ENCODE results near the gene NECAP2. TPM values are rescaled to one million over a fixed set of nuclear protein-coding genes. Genes with fewer than 3 reads are reported as not detected.
"Not testable (repeated sequence)": the region's sequence is repeated elsewhere in the genome, so short reads cannot be mapped to it uniquely, and the experiment has no call there.

NECAP2 gene
- total RNA-seq, 1 donor from 2014 or later, result 135 TPM

- no peaks in the 10 kb centered on the region for H3K27me3 ChIP-seq (ENCODE audit: control insufficient read depth, insufficient read depth, low read length)
- peak; percentile 29 for DNase-seq (ENCODE audit: low read depth)
- H3K36me3 ChIP-seq (ENCODE audit: control insufficient read depth, insufficient read depth, low read length), result no peaks in the 10 kb centered on the region
- H3K4me3 ChIP-seq (ENCODE audit: low read depth, low read length), result peak overlapping the region; percentile 81
- TF ChIP-seq CTCF (IDR thresholded peaks at IDR 0.05; ENCODE audit: insufficient read depth, low read length, poor library complexity, severe bottlenecking), result no peak
Observed at GRCh38 chr1:16498573-16499413, 58.3 kb downstream of the NECAP2 start.

GRCh38 chr1:16500466-16500865 is 59.9 kb downstream of the NECAP2 start:
- not testable (repeated sequence) for H3K4me3 ChIP-seq (ENCODE audit: low read depth, low read length); H3K36me3 ChIP-seq (ENCODE audit: control insufficient read depth, insufficient read depth, low read length); H3K27me3 ChIP-seq (ENCODE audit: control insufficient read depth, insufficient read depth, low read length); DNase-seq (ENCODE audit: low read depth)

GRCh38 chr1:16500975-16501374 is 60.5 kb downstream of the NECAP2 start:
- not testable (repeated sequence) for H3K27me3 ChIP-seq (ENCODE audit: control insufficient read depth, insufficient read depth, low read length); DNase-seq (ENCODE audit: low read depth); H3K4me3 ChIP-seq (ENCODE audit: low read depth, low read length); H3K36me3 ChIP-seq (ENCODE audit: control insufficient read depth, insufficient read depth, low read length)

- not testable (repeated sequence) for H3K27me3 ChIP-seq (ENCODE audit: control insufficient read depth, insufficient read depth, low read length); H3K4me3 ChIP-seq (ENCODE audit: low read depth, low read length); H3K36me3 ChIP-seq (ENCODE audit: control insufficient read depth, insufficient read depth, low read length); DNase-seq (ENCODE audit: low read depth)
Observed at GRCh38 chr1:16501446-16501845, 60.9 kb downstream of the NECAP2 start.

GRCh38 chr1:16503494-16503893 is 63.0 kb downstream of the NECAP2 start:
- DNase-seq (ENCODE audit: low read depth), result no peak
- TF ChIP-seq CTCF (IDR thresholded peaks at IDR 0.05; ENCODE audit: insufficient read depth, low read length, poor library complexity, severe bottlenecking), result no peak
- H3K36me3 ChIP-seq (ENCODE audit: control insufficient read depth, insufficient read depth, low read length), result no peaks in the 10 kb centered on the region
- no peak overlapping the region for H3K4me3 ChIP-seq (ENCODE audit: low read depth, low read length)
- no peaks in the 10 kb centered on the region for H3K27me3 ChIP-seq (ENCODE audit: control insufficient read depth, insufficient read depth, low read length)

GRCh38 chr1:16505870-16506269 is 65.3 kb downstream of the NECAP2 start:
- not testable (repeated sequence) for H3K27me3 ChIP-seq (ENCODE audit: control insufficient read depth, insufficient read depth, low read length); H3K4me3 ChIP-seq (ENCODE audit: low read depth, low read length); H3K36me3 ChIP-seq (ENCODE audit: control insufficient read depth, insufficient read depth, low read length); DNase-seq (ENCODE audit: low read depth)

- not testable (repeated sequence) for DNase-seq (ENCODE audit: low read depth); H3K36me3 ChIP-seq (ENCODE audit: control insufficient read depth, insufficient read depth, low read length); H3K27me3 ChIP-seq (ENCODE audit: control insufficient read depth, insufficient read depth, low read length); H3K4me3 ChIP-seq (ENCODE audit: low read depth, low read length)
Observed at GRCh38 chr1:16506364-16507136, 66.0 kb downstream of the NECAP2 start.

- H3K4me3 ChIP-seq (ENCODE audit: low read depth, low read length); DNase-seq (ENCODE audit: low read depth); H3K36me3 ChIP-seq (ENCODE audit: control insufficient read depth, insufficient read depth, low read length); H3K27me3 ChIP-seq (ENCODE audit: control insufficient read depth, insufficient read depth, low read length): not testable (repeated sequence)
Observed at GRCh38 chr1:16508861-16509445, 68.4 kb downstream of the NECAP2 start.

Other genes with a start within 250 kb of the NECAP2 start
- 2.7 and 5.6 TPM in 2 replicates for gene ARHGEF19, start 228.1 kb upstream of the NECAP2 start, total RNA-seq
- gene CPLANE2, start 203.5 kb upstream of the NECAP2 start, total RNA-seq, result 3.5 and 7.6 TPM in 2 replicates
- 11.9 and 18.9 TPM in 2 replicates for gene FBXO42, start 88.2 kb upstream of the NECAP2 start, total RNA-seq
- gene SZRD1, start 73.5 kb upstream of the NECAP2 start, total RNA-seq, result 96.0 and 108 TPM in 2 replicates
- not detected in 2 replicates for gene SPATA21, start 3.3 kb upstream of the NECAP2 start, total RNA-seq
- gene RNU1-1, start 73.6 kb downstream of the NECAP2 start, total RNA-seq, result under 0.01 TPM in 2 replicates
- 50.3 and 50.6 TPM in 2 replicates for gene NBPF1, start 172.8 kb downstream of the NECAP2 start, total RNA-seq
- gene RNU1-3, start 226.2 kb downstream of the NECAP2 start, total RNA-seq, result under 0.01 TPM in 2 replicates

All from kidney epithelial cell (primary cell).